HEK293 (cell line): ENCODE measurements around the gene GPBAR1.

Source experiments
- CTCF ChIP-seq: fragments of 450-650 bp; formaldehyde crosslinking; IDR thresholded peaks from 2 replicates; pipeline ENCODE4 v1.5.1; 2016; ENCODE audit warnings: missing biosample characterization, missing genetic modification characterization
- GFI1B ChIP-seq: fragments of 450-650 bp; formaldehyde crosslinking; IDR thresholded peaks from 2 replicates; pipeline ENCODE4 v1.5.1; 2016; ENCODE audit warnings: missing biosample characterization, missing genetic modification characterization
- PBX3 ChIP-seq: sonication (generic); formaldehyde crosslinking; IDR thresholded peaks from 2 replicates; pipeline ENCODE4 v1.8.1; 2022; ENCODE audit warnings: mild to moderate bottlenecking, moderate library complexity, missing genetic modification reagents
- REPIN1 ChIP-seq: fragments of 450-650 bp; formaldehyde crosslinking; IDR thresholded peaks from 2 replicates; pipeline ENCODE4 v1.5.1; 2017; ENCODE audit warnings: missing biosample characterization, missing genetic modification characterization, low read depth
- REST ChIP-seq: fragments of 450-650 bp; formaldehyde crosslinking; IDR thresholded peaks from 2 replicates; pipeline ENCODE4 v1.5.1; 2016; ENCODE audit warnings: missing biosample characterization, missing genetic modification characterization
- TCF7L2 ChIP-seq: IDR thresholded peaks from 2 replicates; pipeline ENCODE4 v1.6.1; 2011; ENCODE audit warnings: low read depth, mild to moderate bottlenecking, inconsistent platforms, low read length, moderate library complexity, borderline replicate concordance
- ZBTB1 ChIP-seq: fragments of 450-650 bp; formaldehyde crosslinking; IDR thresholded peaks from 2 replicates; pipeline ENCODE4 v1.5.1; 2016; ENCODE audit warnings: missing biosample characterization, missing genetic modification characterization
- ZEB2 ChIP-seq: fragments of 450-650 bp; formaldehyde crosslinking; IDR thresholded peaks from 2 replicates; pipeline ENCODE4 v1.5.1; 2016; ENCODE audit warnings: missing biosample characterization, missing genetic modification characterization
- ZNF140 ChIP-seq: fragments of 450-650 bp; formaldehyde crosslinking; IDR thresholded peaks from 2 replicates; pipeline ENCODE4 v1.5.1; 2016; ENCODE audit warnings: missing biosample characterization, missing genetic modification characterization
- ZNF24 ChIP-seq: fragments of 450-650 bp; formaldehyde crosslinking; IDR thresholded peaks from 2 replicates; pipeline ENCODE4 v1.5.1; 2016; ENCODE audit warnings: missing biosample characterization, missing genetic modification characterization
- ZNF571 ChIP-seq: fragments of 450-650 bp; formaldehyde crosslinking; IDR thresholded peaks from 2 replicates; pipeline ENCODE4 v1.5.0; 2017; ENCODE audit warnings: missing biosample characterization, missing genetic modification characterization
- ZNF580 ChIP-seq: fragments of 450-650 bp; formaldehyde crosslinking; IDR thresholded peaks from 2 replicates; pipeline ENCODE4 v1.5.1; 2016; ENCODE audit warnings: missing biosample characterization, missing genetic modification characterization
- ZNF596 ChIP-seq: fragments of 450-650 bp; IDR thresholded peaks from 2 replicates; pipeline ENCODE4 v1.5.0; 2018; ENCODE audit warnings: missing biosample characterization, mild to moderate bottlenecking, missing genetic modification characterization, moderate library complexity
- ZSCAN30 ChIP-seq: fragments of 450-650 bp; IDR thresholded peaks from 2 replicates; pipeline ENCODE4 v1.5.1; 2018; ENCODE audit warnings: missing biosample characterization, mild to moderate bottlenecking, missing genetic modification characterization, moderate library complexity

- no peak for TF ChIP-seq TCF7L2
- TF ChIP-seq CTCF = no peak
- TF ChIP-seq ZNF596 (tag by site-specific recombination) = no peak
- TF ChIP-seq REST (tag by site-specific recombination) = no peak
- no peak for TF ChIP-seq ZNF580 (tag by site-specific recombination)
- TF ChIP-seq ZBTB1 (tag by site-specific recombination) = no peak
- no peak for TF ChIP-seq ZNF24 (tag by site-specific recombination)
- no peak for TF ChIP-seq ZNF571 (tag by site-specific recombination)
- no peak for TF ChIP-seq PBX3 (CRISPR knock-in tag)
- TF ChIP-seq GFI1B (tag by site-specific recombination) = no peak
- TF ChIP-seq REPIN1 (tag by site-specific recombination) = no peak
- TF ChIP-seq ZSCAN30 (tag by site-specific recombination) = no peak
- TF ChIP-seq ZNF140 (tag by site-specific recombination) = no peak
- no peak for TF ChIP-seq ZEB2 (tag by site-specific recombination)
Measured at GRCh38 chr2:218249691-218250090, 11.1 kb upstream of the GPBAR1 start.
